NT2/D1 (cell line): ENCODE results near the gene FAM184A.
"Not testable (repeated sequence)": the region's sequence is repeated elsewhere in the genome, so short reads cannot be mapped to it uniquely, and the experiment has no call there.

Experiments
- DNase-seq: peaks from one replicate; pipeline ENCODE4 v3.0.0-alpha.2; 2011; ENCODE audit warnings: low read depth, low spot score
- H3K27me3 ChIP-seq: 2 replicates; pipeline ENCODE4 v1.6.0; 2011; ENCODE audit warnings: mild to moderate bottlenecking; ENCODE audit not compliant: insufficient read length, insufficient read depth
- H3K36me3 ChIP-seq: 2 replicates; pipeline ENCODE4 v1.6.1; 2011; ENCODE audit warnings: mild to moderate bottlenecking, low read length, mixed read lengths; ENCODE audit not compliant: insufficient read depth, insufficient read length
- H3K4me1 ChIP-seq: 2 replicates; pipeline ENCODE4 v1.5.1; 2011; ENCODE audit not compliant: insufficient read depth, insufficient read length
- H3K4me3 ChIP-seq: 2 replicates; pipeline ENCODE4 v1.5.1; 2011; ENCODE audit warnings: low read depth; ENCODE audit not compliant: insufficient read length
- H3K9ac ChIP-seq: 2 replicates; pipeline ENCODE4 v1.6.0; 2011; ENCODE audit warnings: low read depth; ENCODE audit not compliant: insufficient read length
- H3K9me3 ChIP-seq: 2 replicates; pipeline ENCODE4 v1.5.1; 2011; ENCODE audit warnings: mild to moderate bottlenecking, low read length; ENCODE audit not compliant: insufficient read depth
- SUZ12 ChIP-seq: IDR thresholded peaks from 2 replicates; pipeline ENCODE4 v1.6.1; 2011; ENCODE audit not compliant: insufficient read length, insufficient read depth; ENCODE audit errors: extremely low read depth
- YY1 ChIP-seq: IDR thresholded peaks from 2 replicates; pipeline ENCODE4 v1.6.1; 2011; ENCODE audit not compliant: insufficient read length, insufficient read depth
- ZNF274 ChIP-seq: IDR thresholded peaks from 2 replicates; pipeline ENCODE4 v1.6.1; 2011; ENCODE audit warnings: mild to moderate bottlenecking, low read depth, low read length

Gene FAM184A

DNA sequence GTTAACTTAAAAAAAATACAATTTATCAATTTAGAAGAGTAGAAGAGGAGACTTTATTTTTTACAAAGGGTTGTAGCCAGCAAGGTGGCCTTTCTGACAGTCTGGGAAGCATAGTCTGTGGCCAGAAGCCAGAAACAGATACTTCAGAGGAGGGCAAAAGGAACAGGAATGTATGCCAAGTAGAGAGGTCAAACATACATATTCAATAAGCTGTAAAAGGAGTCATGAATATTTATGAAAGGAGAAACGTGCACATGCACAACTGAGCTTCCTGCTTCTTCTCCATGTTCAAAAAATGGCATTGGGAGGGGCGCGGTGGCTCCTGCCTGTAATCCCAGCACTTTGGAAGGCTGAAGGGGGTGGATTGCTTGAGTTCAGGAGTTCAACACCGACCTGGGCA, 43.9 kb upstream of the FAM184A start:
- TF ChIP-seq ZNF274 (no peak), SUZ12 (no peak), YY1 (no peak)

DNA sequence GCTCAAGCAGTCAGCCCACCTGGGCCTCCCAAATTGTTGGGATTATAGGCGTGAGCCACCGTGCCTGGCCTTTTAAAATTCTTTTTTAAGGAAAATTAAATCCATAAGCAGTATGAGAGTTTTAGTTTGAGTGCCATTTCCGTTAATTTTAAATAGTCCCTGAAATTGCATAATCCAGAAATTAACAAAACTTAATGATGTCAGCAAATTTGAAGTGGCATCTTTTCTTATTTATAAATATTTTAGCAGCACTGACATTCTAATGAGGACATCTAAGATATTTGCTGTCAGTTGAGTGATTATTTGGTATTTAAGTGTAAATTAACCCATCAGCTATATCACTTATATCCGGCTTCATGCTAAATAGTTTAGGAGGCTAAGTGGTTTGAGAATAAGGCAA, 42.9 kb upstream of the FAM184A start:
- Histone ChIP-seq H3K36me3 (no peaks in the 10 kb centered on the region), H3K9ac (no peak overlapping the region), H3K4me3 (no peak overlapping the region), H3K9me3 (no peaks in the 10 kb centered on the region), H3K4me1 (no peaks in the 10 kb centered on the region), H3K27me3 (no peaks in the 10 kb centered on the region)
- no peak for DNase-seq
- TF ChIP-seq YY1 (no peak), SUZ12 (no peak), ZNF274 (no peak)

More for the DNA sequence above, 43.9 kb upstream of the FAM184A start:
- H3K4me1 ChIP-seq, result no peaks in the 10 kb centered on the region
- no peak for DNase-seq
- H3K9ac ChIP-seq, result no peak overlapping the region
- H3K36me3 ChIP-seq, result no peaks in the 10 kb centered on the region
- H3K9me3 ChIP-seq, result no peaks in the 10 kb centered on the region
- no peaks in the 10 kb centered on the region for H3K27me3 ChIP-seq
- no peak overlapping the region for H3K4me3 ChIP-seq

DNA sequence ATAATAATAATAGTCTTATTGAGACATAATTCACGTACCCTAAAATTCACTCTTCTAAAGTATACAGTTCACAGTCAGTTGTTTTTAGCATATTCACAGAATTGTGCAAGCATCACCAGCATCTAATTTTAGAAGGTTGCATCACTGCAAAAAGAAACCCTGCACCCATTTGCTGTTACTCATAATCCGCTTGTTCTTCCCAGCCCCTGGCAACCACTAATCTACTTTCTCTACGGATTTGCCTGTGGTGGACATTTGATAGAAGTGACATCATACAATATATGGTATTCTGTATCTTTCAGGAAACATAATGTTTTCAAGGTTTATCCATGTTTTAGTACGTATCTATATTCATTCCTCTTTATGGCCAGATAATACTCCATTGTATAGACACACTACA, 41.5 kb upstream of the FAM184A start:
- Histone ChIP-seq H3K4me3 (no peak overlapping the region), H3K4me1 (no peaks in the 10 kb centered on the region), H3K36me3 (no peaks in the 10 kb centered on the region), H3K27me3 (no peaks in the 10 kb centered on the region), H3K9me3 (no peaks in the 10 kb centered on the region), H3K9ac (no peak overlapping the region)
- TF ChIP-seq SUZ12, result no peak
- no peak for TF ChIP-seq YY1
- TF ChIP-seq ZNF274, result no peak
- DNase-seq, result no peak

DNA sequence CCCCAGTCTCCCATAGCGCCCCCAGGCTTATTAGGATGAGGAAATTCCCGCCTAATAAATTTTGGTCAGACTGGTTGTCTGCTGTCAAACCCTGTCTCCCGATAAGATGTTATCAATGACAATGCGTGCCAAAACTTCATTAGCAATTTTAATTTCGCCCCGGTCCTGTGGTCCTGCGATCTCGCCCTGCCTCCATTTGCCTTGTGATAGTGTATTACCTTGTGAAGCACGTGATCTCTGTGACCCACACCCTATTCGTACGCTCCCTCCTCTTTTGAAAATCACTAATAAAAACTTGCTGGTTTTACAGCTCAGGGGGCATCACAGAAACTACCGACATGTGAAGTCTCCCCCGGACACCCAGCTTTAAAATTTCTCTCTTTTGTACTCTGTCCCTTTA, 40.6 kb upstream of the FAM184A start:
- not testable (repeated sequence) for H3K4me3 ChIP-seq, H3K36me3 ChIP-seq, H3K9me3 ChIP-seq, DNase-seq, H3K9ac ChIP-seq, H3K4me1 ChIP-seq, H3K27me3 ChIP-seq

DNA sequence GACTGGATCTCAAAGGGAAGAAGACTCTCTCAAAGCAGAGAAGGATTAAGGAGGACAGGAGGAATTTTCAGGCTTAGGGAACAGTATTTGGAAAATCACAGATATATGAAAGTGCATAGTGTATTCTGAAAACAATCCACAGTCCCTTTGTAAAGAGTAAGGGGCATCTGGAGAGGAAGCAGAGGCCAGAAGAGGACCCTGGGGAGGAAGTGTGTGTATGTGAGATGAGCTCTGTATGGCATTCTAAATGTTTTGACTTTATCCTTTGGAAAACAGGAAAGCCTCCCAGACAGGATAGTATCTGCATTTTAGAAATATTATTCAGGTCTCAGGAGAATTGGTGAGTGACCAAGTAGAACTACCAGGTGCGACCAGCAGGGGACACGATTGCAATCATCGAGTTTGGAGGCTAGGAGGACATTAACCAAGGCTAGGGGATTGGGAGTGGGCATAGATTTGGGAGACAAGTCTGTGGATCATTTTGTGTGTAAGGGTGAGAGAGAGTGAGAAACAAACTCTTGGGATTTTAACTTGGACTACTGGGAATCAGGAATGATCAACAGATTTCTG, 38.3 kb upstream of the FAM184A start:
- H3K9me3 ChIP-seq, result no peaks in the 10 kb centered on the region
- no peaks in the 10 kb centered on the region for H3K4me1 ChIP-seq
- DNase-seq, result no peak
- no peaks in the 10 kb centered on the region for H3K27me3 ChIP-seq
- no peak overlapping the region for H3K9ac ChIP-seq
- H3K4me3 ChIP-seq, result no peak overlapping the region
- TF ChIP-seq YY1 (no peak), ZNF274 (no peak), SUZ12 (no peak)
- no peaks in the 10 kb centered on the region for H3K36me3 ChIP-seq

DNA sequence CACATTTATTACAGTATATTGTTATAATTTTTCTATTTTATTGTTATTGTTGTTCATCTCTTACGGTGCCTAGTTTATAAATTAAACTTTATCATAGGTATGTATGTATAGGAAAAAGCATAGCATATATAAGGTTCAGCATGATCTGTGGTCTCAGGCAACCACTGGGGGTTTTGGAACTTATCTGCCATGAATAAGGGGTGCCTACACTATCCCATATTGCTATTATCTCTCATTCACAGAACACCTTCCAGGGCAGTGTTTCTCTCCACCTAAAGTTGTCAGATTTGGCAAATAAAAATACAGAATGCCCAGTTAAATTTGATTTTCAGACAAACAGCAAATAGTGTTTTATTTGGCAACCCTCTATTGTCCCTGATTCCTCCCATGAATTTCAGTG, 35.5 kb upstream of the FAM184A start:
- no peaks in the 10 kb centered on the region for H3K9me3 ChIP-seq
- no peaks in the 10 kb centered on the region for H3K4me1 ChIP-seq
- no peaks in the 10 kb centered on the region for H3K36me3 ChIP-seq
- DNase-seq, result no peak
- H3K9ac ChIP-seq, result no peak overlapping the region
- H3K27me3 ChIP-seq, result no peaks in the 10 kb centered on the region
- TF ChIP-seq SUZ12 (no peak), YY1 (no peak)
- no peak overlapping the region for H3K4me3 ChIP-seq

DNA sequence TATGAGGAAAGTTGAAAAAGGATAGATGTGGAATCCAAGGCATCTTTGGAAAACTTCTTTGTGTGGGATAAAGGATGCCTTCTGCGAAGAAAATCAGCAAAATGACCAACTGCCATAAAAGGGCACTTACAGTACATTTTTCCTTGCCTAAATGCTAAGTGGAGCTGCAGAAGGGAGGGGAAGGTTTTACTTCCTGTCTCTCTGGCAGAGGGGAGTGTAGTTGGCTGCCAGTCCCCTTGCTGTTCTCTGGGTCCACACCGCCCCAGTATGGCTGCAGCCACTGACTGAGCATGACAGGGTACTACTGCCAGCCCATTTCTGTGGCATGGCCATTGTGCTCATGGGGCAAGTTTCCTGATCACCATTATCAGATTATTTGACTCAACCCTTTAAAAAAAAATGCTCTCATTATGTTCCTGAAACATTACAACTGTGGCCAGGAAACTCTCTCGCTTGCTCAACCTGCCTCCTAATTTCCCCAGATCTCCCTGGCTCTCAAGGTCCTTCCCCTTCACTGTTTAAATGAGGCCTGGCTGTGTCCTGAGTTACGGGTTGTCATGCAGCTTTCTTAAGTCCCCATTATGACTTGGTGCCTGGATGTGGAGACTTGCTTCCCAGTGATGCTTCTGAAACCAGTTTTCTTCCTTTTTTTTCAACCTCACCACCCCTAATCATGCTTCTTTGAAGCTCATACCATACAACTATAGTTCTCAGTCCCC, 34.5 kb upstream of the FAM184A start:
- Histone ChIP-seq H3K9me3 (no peaks in the 10 kb centered on the region), H3K36me3 (no peaks in the 10 kb centered on the region), H3K9ac (no peak overlapping the region), H3K4me1 (no peaks in the 10 kb centered on the region), H3K4me3 (no peak overlapping the region), H3K27me3 (no peaks in the 10 kb centered on the region)
- no peak for DNase-seq
- no peak for TF ChIP-seq ZNF274
- no peak for TF ChIP-seq YY1
- TF ChIP-seq SUZ12, result no peak
